ENCODE results near the gene SLC25A11. TPM values are rescaled to one million over a fixed set of nuclear protein-coding genes. Genes with fewer than 3 reads are reported as not detected.

SLC25A11 gene
- total RNA-seq, 1 donor from 2014 or later: 103 TPM

DNA sequence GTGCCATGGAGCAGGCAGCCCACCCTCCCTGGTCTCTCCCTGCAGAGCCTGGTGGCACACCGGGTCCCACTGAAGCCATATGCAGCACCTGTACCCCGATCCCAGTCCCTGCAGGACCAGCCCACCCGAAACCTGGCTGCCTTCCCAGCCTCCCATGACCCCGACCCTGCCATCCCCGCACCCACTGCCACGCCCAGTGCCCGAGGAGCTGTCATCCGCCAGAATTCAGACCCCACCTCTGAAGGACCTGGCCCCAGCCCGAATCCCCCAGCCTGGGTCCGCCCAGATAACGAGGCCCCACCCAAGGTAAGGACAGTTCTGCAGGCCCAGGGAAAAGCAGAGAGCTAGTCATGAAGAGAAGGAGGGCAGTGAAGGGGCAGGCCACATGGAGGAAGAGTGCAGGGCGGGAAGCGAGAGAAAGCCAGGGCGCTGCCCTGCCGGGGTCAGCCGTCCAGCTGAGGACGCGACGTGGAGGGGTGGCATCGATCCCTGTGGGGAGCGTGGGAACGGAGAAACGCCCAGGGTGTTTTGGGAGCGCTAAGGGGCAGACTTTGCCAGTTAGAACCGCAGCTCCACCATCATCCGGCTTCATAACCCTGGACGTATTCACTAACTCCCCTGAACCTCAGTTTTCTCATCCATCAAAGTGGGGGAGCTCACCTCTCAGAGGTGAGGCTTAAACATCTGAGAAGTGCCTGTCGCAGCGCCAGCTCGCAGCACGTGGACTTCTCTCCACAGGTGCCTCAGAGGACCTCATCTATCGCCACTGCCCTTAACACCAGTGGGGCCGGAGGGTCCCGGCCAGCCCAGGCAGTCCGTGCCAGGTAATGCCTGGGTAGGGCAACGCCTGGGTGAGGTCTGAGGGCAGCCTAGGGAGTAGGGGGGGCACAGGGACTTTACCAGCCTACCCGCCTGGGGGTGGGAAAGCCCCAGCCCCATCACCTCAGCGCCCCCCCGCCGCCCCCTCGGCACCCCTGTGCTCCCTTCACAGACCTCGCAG lies 48.1 kb downstream of the SLC25A11 start:
- H3K4me1 Mint-ChIP-seq (ENCODE audit: low read depth): peaks cover 1% of the 10 kb centered on the region
- peaks cover 40% of the 10 kb centered on the region for H3K36me3 Mint-ChIP-seq (ENCODE audit: low read depth)
- no peak overlapping the region for H3K27ac Mint-ChIP-seq
- H3K4me3 Mint-ChIP-seq (ENCODE audit: low read depth): no peak overlapping the region
- DNase-seq (ENCODE audit: low spot score): no peak
- H3K9me3 Mint-ChIP-seq: no peaks in the 10 kb centered on the region
- H3K27me3 Mint-ChIP-seq (ENCODE audit: low read depth): no peaks in the 10 kb centered on the region
- intact Hi-C loops (cut with micrococcal nuclease): no loop called here

DNA sequence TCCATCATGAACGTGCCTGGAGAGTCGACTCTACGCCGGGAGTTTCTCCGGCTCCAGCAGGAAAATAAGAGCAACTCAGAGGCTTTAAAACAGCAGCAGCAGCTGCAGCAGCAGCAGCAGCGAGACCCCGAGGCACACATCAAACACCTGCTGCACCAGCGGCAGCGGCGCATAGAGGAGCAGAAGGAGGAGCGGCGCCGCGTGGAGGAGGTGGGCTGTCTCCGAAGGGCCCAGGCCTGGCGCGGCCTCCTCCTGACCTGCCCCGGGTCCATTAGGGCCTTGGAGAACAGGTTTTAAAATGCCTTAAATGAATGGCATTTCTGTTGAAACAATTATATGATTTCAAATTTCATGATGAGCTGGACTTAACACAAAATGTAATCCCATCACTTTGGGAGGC lies 52.3 kb downstream of the SLC25A11 start:
- no peak overlapping the region for H3K4me3 Mint-ChIP-seq (ENCODE audit: low read depth)
- no peaks in the 10 kb centered on the region for H3K27me3 Mint-ChIP-seq (ENCODE audit: low read depth)
- H3K9me3 Mint-ChIP-seq: no peaks in the 10 kb centered on the region
- no peak for DNase-seq (ENCODE audit: low spot score)
- H3K4me1 Mint-ChIP-seq (ENCODE audit: low read depth): peaks cover 1% of the 10 kb centered on the region
- H3K36me3 Mint-ChIP-seq (ENCODE audit: low read depth): peaks cover 37% of the 10 kb centered on the region
- no peak overlapping the region for H3K27ac Mint-ChIP-seq
- intact Hi-C loops (cut with micrococcal nuclease): loop anchor here (5.0 kb wide), 1 partner anchor 155 kb away; the partner anchor contains the start of gene MED11

Other genes starting within 250 kb of the SLC25A11 start
- gene PELP1, start 235.9 kb downstream of the SLC25A11 start, total RNA-seq: 115 and 116 TPM in 2 replicates
- 226 and 231 TPM in 2 replicates for gene ARRB2, start 229.4 kb downstream of the SLC25A11 start, total RNA-seq
- 24.0 and 24.9 TPM in 2 replicates for gene MED11, start 208.6 kb downstream of the SLC25A11 start, total RNA-seq
- gene ZMYND15, start 200.2 kb downstream of the SLC25A11 start, total RNA-seq: 0.09 TPM in 1 of 2 replicates, not detected in the other
- 1.8 and 2.3 TPM in 2 replicates for gene CXCL16, start 200.1 kb downstream of the SLC25A11 start, total RNA-seq
- not detected in 2 replicates for gene TM4SF5, start 168.2 kb downstream of the SLC25A11 start, total RNA-seq
- 0.28 and 0.46 TPM in 2 replicates for gene VMO1, start 153.7 kb downstream of the SLC25A11 start, total RNA-seq
- gene GLTPD2, start 151.1 kb downstream of the SLC25A11 start, total RNA-seq: not detected in 2 replicates
- gene PSMB6, start 143.9 kb downstream of the SLC25A11 start, total RNA-seq: 215 and 220 TPM in 2 replicates
- 22.3 and 26.6 TPM in 2 replicates for gene PLD2, start 132.9 kb downstream of the SLC25A11 start, total RNA-seq
- gene MINK1, start 106.7 kb downstream of the SLC25A11 start, total RNA-seq: 60.9 and 69.7 TPM in 2 replicates
- 0.76 and 1.3 TPM in 2 replicates for gene C17orf107, start 40.5 kb downstream of the SLC25A11 start, total RNA-seq
- 0.32 and 0.44 TPM in 2 replicates for gene CHRNE, start 36.9 kb downstream of the SLC25A11 start, total RNA-seq
- gene GP1BA, start 7.8 kb downstream of the SLC25A11 start, total RNA-seq: not detected in 2 replicates
- gene RNF167, start 222 bp upstream of the SLC25A11 start, total RNA-seq: 112 and 126 TPM in 2 replicates
- gene PFN1, start 8.5 kb upstream of the SLC25A11 start, total RNA-seq: 1,460 and 1,475 TPM in 2 replicates
- 45.7 and 47.9 TPM in 2 replicates for gene ENO3, start 11.1 kb upstream of the SLC25A11 start, total RNA-seq
- 66.5 and 70.4 TPM in 2 replicates for gene SPAG7, start 27.8 kb upstream of the SLC25A11 start, total RNA-seq
- 90.2 and 92.3 TPM in 2 replicates for gene CAMTA2, start 47.6 kb upstream of the SLC25A11 start, total RNA-seq
- gene INCA1, start 57.5 kb upstream of the SLC25A11 start, total RNA-seq: 0.43 and 0.53 TPM in 2 replicates
- 51.0 and 51.4 TPM in 2 replicates for gene KIF1C, start 57.9 kb upstream of the SLC25A11 start, total RNA-seq
- gene SLC52A1, start 95.4 kb upstream of the SLC25A11 start, total RNA-seq: 0.14 TPM in 2 replicates
- 1.4 and 1.9 TPM in 2 replicates for gene ZFP3, start 138.4 kb upstream of the SLC25A11 start, total RNA-seq
- 12.4 and 16.5 TPM in 2 replicates for gene ZNF232, start 171.8 kb upstream of the SLC25A11 start, total RNA-seq
- 0.07 TPM in 1 of 2 replicates, not detected in the other for gene USP6, start 176.0 kb upstream of the SLC25A11 start, total RNA-seq